Liver (tissue), 9 donors: Measurements from ENCODE around the gene CTNNA1. TPM values are rescaled to one million over a fixed set of nuclear protein-coding genes. Genes with fewer than 3 reads are reported as not detected.

ENCODE experiments used
- DNase-seq: peaks from one replicate; pipeline ENCODE4 v3.0.0-alpha.2; 2017; ENCODE audit warnings: low spot score
- H3K27ac ChIP-seq, 2 donors: one replicate each; pipeline ENCODE4 v1.7.0; 2013; ENCODE audit warnings: inconsistent platforms in 2 of 2, low read length in 2 of 2, control low read depth in 1 of 2, low read depth in 1 of 2, mild to moderate bottlenecking in 1 of 2
- H3K27me3 ChIP-seq, 4 donors: one replicate each; pipeline versions ENCODE4 v1.6.1 to v1.7.0; 2013; ENCODE audit warnings: low read length in 3 of 4, inconsistent platforms in 1 of 4, mild to moderate bottlenecking in 1 of 4, moderate library complexity in 1 of 4; ENCODE audit not compliant: control insufficient read depth in 4 of 4, insufficient read depth in 4 of 4
- H3K36me3 ChIP-seq, 4 donors: one replicate each; pipeline versions ENCODE4 v1.6.1 to v1.7.0; 2013; ENCODE audit warnings: low read length in 3 of 4, mild to moderate bottlenecking in 3 of 4, low read depth in 1 of 4, moderate library complexity in 1 of 4; ENCODE audit not compliant: control insufficient read depth in 4 of 4, insufficient read depth in 3 of 4
- H3K4me1 ChIP-seq, 4 donors: one replicate each; pipeline versions ENCODE4 v1.6.1 to v1.7.0; 2013; ENCODE audit warnings: low read length in 3 of 4, mild to moderate bottlenecking in 3 of 4, moderate library complexity in 1 of 4; ENCODE audit not compliant: control insufficient read depth in 4 of 4, insufficient read depth in 4 of 4
- H3K4me3 ChIP-seq, 3 donors: one replicate each; pipeline versions ENCODE4 v1.6.1 to v1.7.0; 2013; ENCODE audit warnings: low read length in 3 of 3, control low read depth in 1 of 3, low read depth in 1 of 3, mild to moderate bottlenecking in 1 of 3
- H3K9ac ChIP-seq, 2 donors: one replicate each; pipeline ENCODE4 v1.7.0; 2013; ENCODE audit warnings: low read length in 2 of 2, mild to moderate bottlenecking in 2 of 2, moderate library complexity in 2 of 2, control low read depth in 1 of 2, low read depth in 1 of 2
- H3K9me3 ChIP-seq, 4 donors: one replicate each; pipeline versions ENCODE4 v1.6.1 to v1.7.0; 2013; ENCODE audit warnings: low read length in 3 of 4; ENCODE audit not compliant: control insufficient read depth in 4 of 4
- ATF3 ChIP-seq: IDR thresholded peaks from 2 replicates; pipeline ENCODE4 v1.6.1; 2016; ENCODE audit warnings: antibody characterized with exemption
- EGR1 ChIP-seq, 2 donors: IDR thresholded peaks; 2 replicates each; pipeline ENCODE4 v1.6.1; 2016 to 2018; ENCODE audit warnings: antibody characterized with exemption in 2 of 2, low read depth in 2 of 2
- FOXA1 ChIP-seq: IDR thresholded peaks from 2 replicates; pipeline ENCODE4 v1.6.1; 2016; ENCODE audit warnings: antibody characterized with exemption
- FOXA2 ChIP-seq: IDR thresholded peaks from 2 replicates; pipeline ENCODE4 v1.6.1; 2016; ENCODE audit warnings: antibody characterized with exemption
- GABPA ChIP-seq, 2 donors: IDR thresholded peaks in 1 of 2; conservative IDR thresholded peaks in 1 of 2; 2 replicates each; pipeline ENCODE4 v1.6.1; 2016; ENCODE audit warnings: antibody characterized with exemption in 2 of 2, mild to moderate bottlenecking in 1 of 2, moderate library complexity in 1 of 2
- HNF4A ChIP-seq, 2 donors: conservative IDR thresholded peaks; 2 replicates each; pipeline ENCODE4 v1.6.1; 2016; ENCODE audit warnings: antibody characterized with exemption in 2 of 2, mild to moderate bottlenecking in 2 of 2
- HNF4G ChIP-seq: IDR thresholded peaks from 2 replicates; pipeline ENCODE4 v1.6.1; 2016; ENCODE audit warnings: antibody characterized with exemption
- JUND ChIP-seq, 2 donors: IDR thresholded peaks; 2 replicates each; pipeline ENCODE4 v1.6.1; 2016; ENCODE audit warnings: antibody characterized with exemption in 2 of 2
- MAX ChIP-seq: IDR thresholded peaks from 2 replicates; pipeline ENCODE4 v1.6.1; 2016; ENCODE audit warnings: antibody characterized with exemption
- NR2F2 ChIP-seq: IDR thresholded peaks from 2 replicates; pipeline ENCODE4 v1.6.1; 2016; ENCODE audit warnings: antibody characterized with exemption
- REST ChIP-seq: IDR thresholded peaks from 2 replicates; pipeline ENCODE4 v1.6.1; 2016; ENCODE audit warnings: antibody characterized with exemption, mild to moderate bottlenecking
- RXRA ChIP-seq, 2 donors: IDR thresholded peaks; 2 replicates each; pipeline ENCODE4 v1.6.1; 2017 to 2018; ENCODE audit warnings: antibody characterized with exemption in 2 of 2, mild to moderate bottlenecking in 1 of 2
- SP1 ChIP-seq: IDR thresholded peaks from 2 replicates; pipeline ENCODE4 v1.6.1; 2018; ENCODE audit warnings: antibody characterized with exemption, mild to moderate bottlenecking
- TAF1 ChIP-seq: conservative IDR thresholded peaks from 2 replicates; pipeline ENCODE4 v1.6.1; 2016; ENCODE audit warnings: antibody characterized with exemption, mild to moderate bottlenecking
- YY1 ChIP-seq: IDR thresholded peaks from 2 replicates; pipeline ENCODE4 v1.6.1; 2016; ENCODE audit warnings: antibody characterized with exemption, mild to moderate bottlenecking
- ZBTB33 ChIP-seq: IDR thresholded peaks from 2 replicates; pipeline ENCODE4 v1.6.1; 2016; ENCODE audit warnings: antibody characterized with exemption
- WGBS: extraction: QIAGEN DNeasy Blood & Tissue Kit; methylation state at CpG from one replicate; pipeline ENCODE4 v1.1.7; 2013; 5-methylcytosine and 5-hydroxymethylcytosine counted together
- polyA plus RNA-seq, 2 donors: library from polyadenylated mRNA; stranded (reverse) in 1 of 2; unstranded in 1 of 2; fragments of 200-250 nt in 1 of 2; fragments of >200 nt in 1 of 2; fragmentation: Nextera tagmentation in 1 of 2; extraction: Ambion mirVana in 1 of 2; gene quantifications; one replicate each; pipeline versions ENCODE4 v1.2.1 to v1.2.3, GENCODE V29; 2013 to 2015
- total RNA-seq, 2 donors: library from RNA; depleted of rRNA; stranded (reverse); fragments of >200 nt; gene quantifications; one replicate each; pipeline ENCODE4 v1.2.3, GENCODE V29; 2014
- TF ChIP-seq, protein P1 (sequence below): fragments of 150-350 bp; IDR thresholded peaks from 2 replicates; pipeline ENCODE4 v1.5.1; 2017; ENCODE audit warnings: improper control_type of control experiment, low read depth, low read length; ENCODE audit not compliant: missing input control
- donor health status: healthy.
- donor health status: healthy.
- donor health status: healthy.
- donor health status: healthy.
- donor health status: healthy.

CTNNA1 gene
- total and polyA plus RNA-seq, 4 donors: 39.9 to 150 (median 103) TPM

DNA sequence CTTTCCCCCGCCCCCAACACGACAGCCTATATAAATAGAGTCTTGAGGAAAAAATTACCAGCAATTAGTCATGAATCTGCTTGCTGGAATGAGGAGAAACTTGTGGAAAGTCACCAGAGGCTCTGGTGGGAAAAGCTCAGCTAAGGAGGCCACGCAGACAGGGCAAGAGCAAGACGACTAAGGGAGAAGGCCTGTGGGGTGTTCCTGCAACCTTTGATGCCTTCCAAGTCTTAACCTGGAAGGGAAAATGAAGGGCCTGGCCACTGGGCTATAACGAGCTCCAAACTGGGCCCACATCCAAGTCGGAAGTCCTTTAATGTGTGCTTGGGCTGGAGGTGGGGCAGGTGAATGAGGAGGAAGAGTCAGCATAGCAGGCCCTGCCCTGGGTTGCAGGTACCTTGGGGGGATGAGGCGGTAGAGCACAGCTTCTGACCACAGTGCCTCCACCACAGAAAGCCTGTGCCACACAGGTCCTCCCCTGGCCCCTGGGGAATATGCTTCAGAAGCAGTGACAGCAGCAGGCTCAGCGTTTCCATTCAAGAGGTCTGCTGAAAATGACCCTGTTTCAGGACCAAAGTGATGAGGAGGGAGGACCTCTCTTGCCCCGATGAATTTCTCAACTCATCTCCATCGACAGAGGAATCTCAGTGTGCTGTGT lies 214.7 kb downstream of the CTNNA1 start:
- WGBS: 87% methylated on average over 10 of the region's 10 CpGs
- no peaks in the 10 kb centered on the region for H3K9me3 ChIP-seq
- TF ChIP-seq RXRA (IDR thresholded peaks at IDR 0.05) (no peak), EGR1 (IDR thresholded peaks at IDR 0.05; ENCODE audit: low read depth in 2 of 2) (no peak), FOXA2 (no peak), ZBTB33 (no peak), FOXA1 (no peak), NR2F2 (no peak), REST (no peak), ATF3 (no peak)
- TF ChIP-seq, protein P1, sequence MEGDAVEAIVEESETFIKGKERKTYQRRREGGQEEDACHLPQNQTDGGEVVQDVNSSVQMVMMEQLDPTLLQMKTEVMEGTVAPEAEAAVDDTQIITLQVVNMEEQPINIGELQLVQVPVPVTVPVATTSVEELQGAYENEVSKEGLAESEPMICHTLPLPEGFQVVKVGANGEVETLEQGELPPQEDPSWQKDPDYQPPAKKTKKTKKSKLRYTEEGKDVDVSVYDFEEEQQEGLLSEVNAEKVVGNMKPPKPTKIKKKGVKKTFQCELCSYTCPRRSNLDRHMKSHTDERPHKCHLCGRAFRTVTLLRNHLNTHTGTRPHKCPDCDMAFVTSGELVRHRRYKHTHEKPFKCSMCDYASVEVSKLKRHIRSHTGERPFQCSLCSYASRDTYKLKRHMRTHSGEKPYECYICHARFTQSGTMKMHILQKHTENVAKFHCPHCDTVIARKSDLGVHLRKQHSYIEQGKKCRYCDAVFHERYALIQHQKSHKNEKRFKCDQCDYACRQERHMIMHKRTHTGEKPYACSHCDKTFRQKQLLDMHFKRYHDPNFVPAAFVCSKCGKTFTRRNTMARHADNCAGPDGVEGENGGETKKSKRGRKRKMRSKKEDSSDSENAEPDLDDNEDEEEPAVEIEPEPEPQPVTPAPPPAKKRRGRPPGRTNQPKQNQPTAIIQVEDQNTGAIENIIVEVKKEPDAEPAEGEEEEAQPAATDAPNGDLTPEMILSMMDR: no peak

DNA sequence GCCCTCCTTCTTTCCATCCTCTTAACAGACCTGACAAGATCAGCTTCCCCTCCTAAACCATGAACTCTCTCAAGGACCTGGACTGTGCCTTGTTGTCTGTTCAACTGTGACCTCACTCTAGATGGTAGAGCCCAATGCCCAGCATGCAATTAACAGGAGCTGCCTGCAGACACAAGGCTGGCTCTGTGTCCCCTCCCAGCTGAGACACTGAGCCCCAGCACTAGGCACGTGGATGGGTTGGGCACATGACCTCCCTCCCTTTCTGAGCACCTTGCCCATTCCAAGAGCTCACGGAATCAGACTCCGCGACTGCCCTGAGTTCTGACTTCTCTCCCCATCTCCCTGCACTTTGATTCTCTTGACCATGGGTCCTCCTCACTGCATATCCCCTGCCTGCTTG lies 215.4 kb downstream of the CTNNA1 start:
- no peak overlapping the region for H3K9ac ChIP-seq
- 95% methylated on average over 4 of the region's 4 CpGs for WGBS
- no peak overlapping the region for H3K27ac ChIP-seq
- DNase-seq: no peak
- H3K9me3 ChIP-seq: no peaks in the 10 kb centered on the region
- no peaks in the 10 kb centered on the region for H3K36me3 ChIP-seq
- H3K27me3 ChIP-seq: no peaks in the 10 kb centered on the region
- H3K4me3 ChIP-seq: no peak overlapping the region
- no peaks in the 10 kb centered on the region for H3K4me1 ChIP-seq
- TF ChIP-seq HNF4A (conservative IDR thresholded peaks at IDR 0.05): no peak
- TF ChIP-seq ZBTB33: no peak
- no peak for TF ChIP-seq ATF3
- no peak for TF ChIP-seq MAX
- no peak for TF ChIP-seq SP1
- TF ChIP-seq NR2F2: no peak
- no peak for TF ChIP-seq JUND (IDR thresholded peaks at IDR 0.05)
- no peak for TF ChIP-seq GABPA (IDR thresholded peaks at IDR 0.05 in 1 of 2, conservative IDR thresholded peaks at IDR 0.05 in 1 of 2)
- TF ChIP-seq RXRA (IDR thresholded peaks at IDR 0.05): no peak
- TF ChIP-seq REST: no peak
- no peak for TF ChIP-seq FOXA1
- TF ChIP-seq HNF4G: no peak
- no peak for TF ChIP-seq TAF1
- TF ChIP-seq YY1: no peak
- TF ChIP-seq EGR1 (IDR thresholded peaks at IDR 0.05; ENCODE audit: low read depth in 2 of 2): no peak

More for the DNA sequence above, 214.7 kb downstream of the CTNNA1 start:
- Histone ChIP-seq H3K4me3 (no peak overlapping the region), H3K9ac (no peak overlapping the region), H3K4me1 (no peaks in the 10 kb centered on the region), H3K27me3 (no peaks in the 10 kb centered on the region), H3K27ac (no peak overlapping the region), H3K36me3 (no peaks in the 10 kb centered on the region)
- no peak for DNase-seq
